NB4 (cell line): ENCODE results near the gene C22orf42.

Experiments used
- DNase-seq: peaks from one replicate; pipeline ENCODE4 v3.0.0; 2010; ENCODE audit warnings: low read depth
- H3K4me3 ChIP-seq: one replicate; pipeline ENCODE4 v1.5.1; 2011; ENCODE audit warnings: mild to moderate bottlenecking, low read depth, low read length, moderate library complexity
- MYC ChIP-seq: IDR thresholded peaks from 2 replicates; pipeline ENCODE4 v1.6.1; 2011; ENCODE audit warnings: low read depth, low read length
- POLR2A ChIP-seq: IDR thresholded peaks from 2 replicates; pipeline ENCODE4 v1.6.1; 2011; ENCODE audit warnings: mild to moderate bottlenecking; ENCODE audit not compliant: insufficient read length; ENCODE audit errors: extremely low read depth
- TF ChIP-seq, protein P1 (sequence below): IDR thresholded peaks from one replicate; pipeline ENCODE4 v1.5.1; 2012; ENCODE audit warnings: low read depth, low read length
- TF ChIP-seq, protein P2 (sequence below): IDR thresholded peaks from 2 replicates; pipeline ENCODE4 v1.6.1; 2011; ENCODE audit warnings: low read depth, low read length

The C22orf42 gene

DNA sequence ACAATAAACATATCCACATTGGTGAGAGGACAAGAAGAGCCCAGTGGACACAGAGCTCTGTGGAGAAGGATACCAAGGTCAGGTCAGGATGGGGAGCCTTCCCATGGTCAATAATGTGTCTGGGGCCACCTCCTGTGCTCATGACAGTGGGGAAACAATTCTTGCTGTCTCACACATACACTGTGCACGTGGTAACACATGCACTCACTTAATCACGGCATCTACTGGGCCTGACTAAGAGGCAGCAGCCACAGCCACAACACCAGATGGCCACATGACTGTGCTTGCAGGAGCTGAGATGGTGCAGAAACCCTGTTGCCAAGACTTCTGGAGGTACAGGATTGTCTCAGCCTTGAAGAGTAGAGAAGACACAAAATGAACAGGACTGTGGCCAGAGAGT lies 28.6 kb downstream of the C22orf42 start:
- no peak for DNase-seq
- no peak overlapping the region for H3K4me3 ChIP-seq
- TF ChIP-seq, protein P1, sequence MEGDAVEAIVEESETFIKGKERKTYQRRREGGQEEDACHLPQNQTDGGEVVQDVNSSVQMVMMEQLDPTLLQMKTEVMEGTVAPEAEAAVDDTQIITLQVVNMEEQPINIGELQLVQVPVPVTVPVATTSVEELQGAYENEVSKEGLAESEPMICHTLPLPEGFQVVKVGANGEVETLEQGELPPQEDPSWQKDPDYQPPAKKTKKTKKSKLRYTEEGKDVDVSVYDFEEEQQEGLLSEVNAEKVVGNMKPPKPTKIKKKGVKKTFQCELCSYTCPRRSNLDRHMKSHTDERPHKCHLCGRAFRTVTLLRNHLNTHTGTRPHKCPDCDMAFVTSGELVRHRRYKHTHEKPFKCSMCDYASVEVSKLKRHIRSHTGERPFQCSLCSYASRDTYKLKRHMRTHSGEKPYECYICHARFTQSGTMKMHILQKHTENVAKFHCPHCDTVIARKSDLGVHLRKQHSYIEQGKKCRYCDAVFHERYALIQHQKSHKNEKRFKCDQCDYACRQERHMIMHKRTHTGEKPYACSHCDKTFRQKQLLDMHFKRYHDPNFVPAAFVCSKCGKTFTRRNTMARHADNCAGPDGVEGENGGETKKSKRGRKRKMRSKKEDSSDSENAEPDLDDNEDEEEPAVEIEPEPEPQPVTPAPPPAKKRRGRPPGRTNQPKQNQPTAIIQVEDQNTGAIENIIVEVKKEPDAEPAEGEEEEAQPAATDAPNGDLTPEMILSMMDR: no peak
- TF ChIP-seq MYC (no peak), POLR2A (no peak)
- TF ChIP-seq, protein P2, sequence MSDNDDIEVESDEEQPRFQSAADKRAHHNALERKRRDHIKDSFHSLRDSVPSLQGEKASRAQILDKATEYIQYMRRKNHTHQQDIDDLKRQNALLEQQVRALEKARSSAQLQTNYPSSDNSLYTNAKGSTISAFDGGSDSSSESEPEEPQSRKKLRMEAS: no peak

DNA sequence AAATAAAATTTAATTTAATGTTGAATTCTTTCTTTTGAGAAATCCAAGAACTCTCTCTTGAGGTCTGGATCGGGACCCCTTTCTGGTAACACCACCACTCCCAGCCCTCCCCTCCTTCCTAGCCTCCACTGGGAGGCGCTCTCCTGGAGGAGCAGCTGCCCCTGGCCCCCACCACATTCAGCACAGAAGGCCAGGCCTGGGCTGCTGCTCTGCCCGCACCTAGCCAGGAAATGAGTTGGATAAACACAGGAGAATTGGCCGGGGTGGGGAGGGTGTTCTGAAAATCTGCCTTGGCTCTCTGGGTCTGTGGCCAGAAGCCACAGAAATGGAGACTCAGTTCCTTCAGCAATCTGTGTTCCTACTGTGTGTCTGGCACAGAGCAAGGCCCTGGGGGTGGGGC lies 31.2 kb downstream of the C22orf42 start:
- TF ChIP-seq, protein P1: peak; percentile 8
- TF ChIP-seq, protein P2: no peak
- TF ChIP-seq MYC: no peak
- no peak for TF ChIP-seq POLR2A
- DNase-seq: no peak
- no peak overlapping the region for H3K4me3 ChIP-seq

DNA sequence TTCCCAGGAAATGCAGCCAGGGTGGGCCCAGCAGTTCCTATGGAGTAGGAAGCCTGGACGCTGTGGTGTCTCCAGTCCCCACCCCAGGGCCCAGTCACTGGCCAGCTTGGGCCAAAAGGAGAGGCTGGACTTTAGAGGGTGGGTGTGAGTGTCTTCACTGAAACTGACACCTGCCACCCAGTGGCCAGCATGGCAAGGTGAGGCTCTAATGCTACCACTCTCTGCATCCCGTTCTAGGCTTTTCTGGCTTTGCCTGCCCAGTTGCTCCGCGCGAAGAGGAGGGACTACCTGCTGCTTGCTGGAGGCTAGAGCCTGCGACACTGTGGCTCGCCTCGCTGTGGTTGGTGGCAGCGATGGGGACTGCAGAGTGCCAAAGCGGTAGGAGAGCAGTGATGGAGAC lies 35.4 kb downstream of the C22orf42 start:
- DNase-seq: no peak
- no peak overlapping the region for H3K4me3 ChIP-seq
- TF ChIP-seq MYC: no peak

DNA sequence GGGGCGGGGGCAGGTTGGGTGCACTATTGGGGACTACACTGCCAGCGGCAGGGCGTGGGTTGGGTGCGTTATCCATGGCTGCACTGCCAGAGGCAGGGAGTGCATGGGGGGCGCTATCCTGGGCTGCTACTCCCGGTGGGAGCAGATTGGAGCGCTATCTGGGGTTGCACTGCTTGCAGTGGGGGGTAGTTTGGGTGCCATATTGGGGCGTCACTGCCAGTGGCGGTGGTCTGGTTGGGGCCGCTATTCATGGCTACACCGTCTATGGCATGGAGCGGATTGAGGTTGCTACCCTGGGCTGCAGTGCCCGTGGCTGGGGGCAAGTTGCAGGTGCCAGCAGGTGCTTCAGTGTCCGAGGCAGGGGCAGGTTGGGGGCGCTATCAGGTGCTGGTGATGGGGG lies 36.2 kb downstream of the C22orf42 start:
- H3K4me3 ChIP-seq: no peak overlapping the region
- DNase-seq: no peak
- TF ChIP-seq MYC (no peak), POLR2A (no peak)
- TF ChIP-seq, protein P1: no peak
- TF ChIP-seq, protein P2: no peak

DNA sequence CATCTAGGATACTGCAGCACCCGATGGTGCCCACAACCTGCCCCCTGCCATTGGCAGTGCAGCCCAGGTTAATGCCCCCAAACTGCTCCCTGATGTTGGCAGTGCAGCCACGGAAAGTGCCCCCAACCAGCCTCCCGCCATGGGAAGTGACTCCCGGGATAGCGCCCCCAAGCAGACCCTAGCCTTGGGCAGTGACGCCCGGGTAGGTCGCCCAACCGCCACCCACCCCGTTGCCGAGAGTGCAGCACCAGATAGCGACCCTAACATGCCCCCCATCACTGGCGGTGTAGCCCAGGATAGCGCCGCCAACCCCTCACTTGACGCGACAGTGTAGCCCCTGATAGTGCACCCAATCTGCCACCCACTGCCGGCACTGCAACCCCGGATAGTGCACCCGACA lies 38.5 kb downstream of the C22orf42 start:
- no peak overlapping the region for H3K4me3 ChIP-seq
- TF ChIP-seq MYC (no peak), POLR2A (no peak)
- TF ChIP-seq, protein P1: no peak
- TF ChIP-seq, protein P2: no peak
- DNase-seq: no peak

DNA sequence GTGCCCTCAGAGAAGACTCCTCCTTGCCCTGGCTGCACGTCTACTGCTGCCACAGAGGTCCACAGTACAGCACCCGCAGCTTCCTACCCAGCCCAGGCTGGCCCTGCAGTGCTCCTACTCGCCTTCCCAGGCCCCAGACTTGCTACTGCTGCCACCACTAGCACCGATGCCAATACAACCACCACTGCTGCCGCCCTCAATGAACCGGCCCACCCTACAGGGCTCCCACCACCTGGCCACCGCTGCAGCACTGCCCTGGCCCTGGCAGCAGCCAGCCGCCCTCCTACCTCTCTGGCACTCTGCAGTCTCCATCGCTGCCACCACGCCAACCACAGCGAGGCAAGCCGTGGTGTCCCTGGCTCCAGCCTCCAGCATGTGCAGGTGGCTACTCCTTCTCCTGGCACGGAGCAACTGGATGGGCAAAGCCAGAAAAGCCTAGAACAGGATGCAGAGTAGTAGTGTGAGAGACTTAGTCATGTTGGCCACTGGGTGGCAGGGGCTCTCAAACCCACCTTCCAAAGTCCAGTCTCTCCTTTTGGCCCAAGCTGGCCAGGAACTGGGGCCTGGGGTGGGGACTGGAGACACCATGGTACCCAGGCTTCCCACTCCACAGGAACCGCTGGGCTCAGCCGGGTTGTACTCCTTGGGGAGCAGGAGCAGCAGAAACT lies 39.4 kb downstream of the C22orf42 start:
- TF ChIP-seq MYC: no peak
- TF ChIP-seq, protein P1: peak; percentile 8
- no peak for TF ChIP-seq POLR2A
- TF ChIP-seq, protein P2: no peak
- H3K4me3 ChIP-seq: no peak overlapping the region
- DNase-seq: no peak
